Spleen (tissue), 7 donors: Measurements from ENCODE around the gene KSR1.
"Not testable (repeated sequence)": the region's sequence is repeated elsewhere in the genome, so short reads cannot be mapped to it uniquely, and the experiment has no call there.

Source experiments
- CTCF ChIP-seq, 11 experiments: fragments of 200-600 bp in 7 of 11; fragments of 450-650 bp in 4 of 11; sonication (generic) in 4 of 11; IDR thresholded peaks in 8 of 11; conservative IDR thresholded peaks in 3 of 11; 1 replicate in 7 of 11; 2 replicates in 4 of 11; pipeline versions ENCODE4 v1.4.0 to v1.8.0; 2016 to 2021; ENCODE audit warnings: antibody characterized with exemption in 11 of 11, inconsistent platforms in 4 of 11, mild to moderate bottlenecking in 1 of 11
- POLR2A ChIP-seq, 3 donors: fragments of 450-650 bp; IDR thresholded peaks; one replicate each; pipeline ENCODE4 v1.5.1; 2017; ENCODE audit warnings: antibody characterized with exemption in 3 of 3, mild to moderate bottlenecking in 1 of 3
- POLR2AphosphoS5 ChIP-seq, 3 donors: sonication (generic); formaldehyde crosslinking; IDR thresholded peaks; one replicate each; pipeline ENCODE4 v1.5.1; 2017; ENCODE audit warnings: antibody characterized with exemption in 3 of 3
- donor health status: DM: no; HTN: no; CAD: no; lungs with moderate emphysema.
- donor health status: DM: no; HTN: no; CAD: no.
- donor health status: DM: no; HTN: no; CAD: no.

- not testable (repeated sequence) for TF ChIP-seq CTCF (IDR thresholded peaks at IDR 0.05 in 8 of 11, conservative IDR thresholded peaks at IDR 0.05 in 3 of 11); POLR2AphosphoS5 (IDR thresholded peaks at IDR 0.05); POLR2A (IDR thresholded peaks at IDR 0.05)
These were observed 30.7 kb upstream of the KSR1 start for GRCh38 chr17:27425571-27425970.
